KMS-11 (cell line): ENCODE results near the gene WDR26.

Experiments used
- H2AFZ ChIP-seq: fragments of 200-600 bp; sonication (generic); 2 replicates; pipeline ENCODE4 v1.6.1; 2016; ENCODE audit warnings: antibody characterized with exemption, mixed run types, low read depth
- H3K27ac ChIP-seq: fragments of 200-600 bp; sonication (generic); 2 replicates; pipeline ENCODE4 v1.6.1; 2016; ENCODE audit warnings: mild to moderate bottlenecking, mixed run types
- H3K27me3 ChIP-seq: fragments of 200-600 bp; sonication (generic); 2 replicates; pipeline ENCODE4 v1.6.1; 2017; ENCODE audit warnings: mild to moderate bottlenecking, low read depth, mixed run types, moderate library complexity; ENCODE audit not compliant: insufficient read depth
- H3K36me3 ChIP-seq: fragments of 200-600 bp; sonication (generic); 2 replicates; pipeline ENCODE4 v1.6.1; 2017; ENCODE audit warnings: mild to moderate bottlenecking, mixed run types; ENCODE audit not compliant: insufficient read depth
- H3K4me1 ChIP-seq: fragments of 200-600 bp; sonication (generic); 2 replicates; pipeline ENCODE4 v1.6.1; 2016; ENCODE audit warnings: mild to moderate bottlenecking, low read depth, mixed run types; ENCODE audit not compliant: poor library complexity, severe bottlenecking
- H3K4me2 ChIP-seq: fragments of 200-600 bp; sonication (generic); 2 replicates; pipeline ENCODE4 v1.7.0; 2016; ENCODE audit warnings: mild to moderate bottlenecking, mixed run types
- H3K4me3 ChIP-seq: fragments of 200-600 bp; sonication (generic); IDR thresholded peaks from 2 replicates; pipeline ENCODE4 v1.6.1; 2017; ENCODE audit warnings: low read depth, low read length, mixed read lengths; ENCODE audit not compliant: insufficient read depth
- H3K79me2 ChIP-seq: fragments of 200-600 bp; sonication (generic); 2 replicates; pipeline ENCODE4 v1.6.1; 2016; ENCODE audit warnings: low read depth, mixed run types; ENCODE audit not compliant: insufficient read depth
- H3K9ac ChIP-seq: fragments of 200-600 bp; sonication (generic); 2 replicates; pipeline ENCODE4 v1.6.1; 2016; ENCODE audit warnings: mild to moderate bottlenecking, mixed run types
- H4K20me1 ChIP-seq: fragments of 200-600 bp; sonication (generic); 2 replicates; pipeline ENCODE4 v1.6.1; 2016; ENCODE audit warnings: mild to moderate bottlenecking, mixed run types; ENCODE audit not compliant: insufficient read depth
- TF ChIP-seq, protein P1 (sequence below): fragments of 200-600 bp; sonication (generic); conservative IDR thresholded peaks from 2 replicates; pipeline ENCODE4 v1.6.1; 2017; ENCODE audit warnings: low read depth, mild to moderate bottlenecking, antibody characterized with exemption, low read length, moderate library complexity, mixed read lengths

WDR26 gene

GRCh38 chr1:224458296-224458695 is 23.7 kb upstream of the WDR26 start:
- Histone ChIP-seq H2AFZ (no peak overlapping the region), H3K4me1 (peaks cover 7% of the 10 kb centered on the region), H3K36me3 (no peaks in the 10 kb centered on the region), H3K27me3 (no peaks in the 10 kb centered on the region), H3K4me3 (no peak overlapping the region), H3K27ac (no peak overlapping the region), H3K9ac (no peak overlapping the region), H3K4me2 (no peak overlapping the region), H4K20me1 (no peaks in the 10 kb centered on the region), H3K79me2 (no peaks in the 10 kb centered on the region)
- TF ChIP-seq, protein P1, sequence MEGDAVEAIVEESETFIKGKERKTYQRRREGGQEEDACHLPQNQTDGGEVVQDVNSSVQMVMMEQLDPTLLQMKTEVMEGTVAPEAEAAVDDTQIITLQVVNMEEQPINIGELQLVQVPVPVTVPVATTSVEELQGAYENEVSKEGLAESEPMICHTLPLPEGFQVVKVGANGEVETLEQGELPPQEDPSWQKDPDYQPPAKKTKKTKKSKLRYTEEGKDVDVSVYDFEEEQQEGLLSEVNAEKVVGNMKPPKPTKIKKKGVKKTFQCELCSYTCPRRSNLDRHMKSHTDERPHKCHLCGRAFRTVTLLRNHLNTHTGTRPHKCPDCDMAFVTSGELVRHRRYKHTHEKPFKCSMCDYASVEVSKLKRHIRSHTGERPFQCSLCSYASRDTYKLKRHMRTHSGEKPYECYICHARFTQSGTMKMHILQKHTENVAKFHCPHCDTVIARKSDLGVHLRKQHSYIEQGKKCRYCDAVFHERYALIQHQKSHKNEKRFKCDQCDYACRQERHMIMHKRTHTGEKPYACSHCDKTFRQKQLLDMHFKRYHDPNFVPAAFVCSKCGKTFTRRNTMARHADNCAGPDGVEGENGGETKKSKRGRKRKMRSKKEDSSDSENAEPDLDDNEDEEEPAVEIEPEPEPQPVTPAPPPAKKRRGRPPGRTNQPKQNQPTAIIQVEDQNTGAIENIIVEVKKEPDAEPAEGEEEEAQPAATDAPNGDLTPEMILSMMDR: no peak

GRCh38 chr1:224457782-224458144 is 23.2 kb upstream of the WDR26 start:
- Histone ChIP-seq H3K36me3 (no peaks in the 10 kb centered on the region), H3K79me2 (no peaks in the 10 kb centered on the region), H3K9ac (no peak overlapping the region), H3K4me1 (peaks cover 7% of the 10 kb centered on the region), H3K27ac (no peak overlapping the region), H2AFZ (no peak overlapping the region), H3K27me3 (no peaks in the 10 kb centered on the region), H3K4me2 (peak overlapping the region; percentile 18; the same call in 1 of the 2 replicates), H3K4me3 (no peak overlapping the region), H4K20me1 (no peaks in the 10 kb centered on the region)
- TF ChIP-seq, protein P1: no peak; the same call in 1 of the 2 replicates

DNA sequence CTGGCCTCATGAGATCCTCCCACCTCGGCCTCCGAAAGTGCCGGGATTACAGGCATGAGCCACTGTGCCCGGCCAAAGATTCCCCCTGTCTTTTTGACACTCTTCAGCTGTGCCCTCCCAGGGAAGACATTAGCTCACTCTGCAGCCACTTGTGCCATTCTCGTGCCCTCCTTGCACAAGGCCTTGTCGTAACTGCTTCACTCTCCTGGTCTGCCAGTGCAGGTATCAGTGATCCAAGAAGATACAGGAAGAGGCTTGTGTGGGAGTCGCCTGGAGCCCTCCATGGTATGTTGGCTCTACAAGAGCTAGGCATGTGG is 22.0 kb upstream of the WDR26 start:
- Histone ChIP-seq H3K4me2 (no peak overlapping the region), H2AFZ (no peak overlapping the region), H3K4me3 (no peak overlapping the region), H3K27ac (no peak overlapping the region), H3K36me3 (no peaks in the 10 kb centered on the region), H3K9ac (no peak overlapping the region), H3K27me3 (no peaks in the 10 kb centered on the region), H3K4me1 (peaks cover 7% of the 10 kb centered on the region), H3K79me2 (no peaks in the 10 kb centered on the region), H4K20me1 (no peaks in the 10 kb centered on the region)
- TF ChIP-seq, protein P1: no peak

GRCh38 chr1:224454402-224455055 is 19.9 kb upstream of the WDR26 start:
- H3K4me1 ChIP-seq: peaks cover 7% of the 10 kb centered on the region
- no peak overlapping the region for H3K4me2 ChIP-seq
- no peaks in the 10 kb centered on the region for H3K27me3 ChIP-seq
- H4K20me1 ChIP-seq: no peaks in the 10 kb centered on the region
- no peak overlapping the region for H3K9ac ChIP-seq
- no peak overlapping the region for H3K4me3 ChIP-seq
- H3K79me2 ChIP-seq: no peaks in the 10 kb centered on the region
- no peaks in the 10 kb centered on the region for H3K36me3 ChIP-seq
- TF ChIP-seq, protein P1: no peak
- no peak overlapping the region for H3K27ac ChIP-seq
- H2AFZ ChIP-seq: no peak overlapping the region
